Fibroblast of lung (primary cell): ENCODE results near the gene PRPH.

Experiments used
- EZH2 ChIP-seq: IDR thresholded peaks from 2 replicates; pipeline ENCODE4 v1.5.1; 2012; ENCODE audit warnings: low read length, control low read depth, mild to moderate bottlenecking; ENCODE audit errors: missing control alignments
- TF ChIP-seq, protein P1 (sequence below), 2 donors: IDR thresholded peaks in 1 of 2; conservative IDR thresholded peaks in 1 of 2; 1 replicate in 1 of 2; 2 replicates in 1 of 2; pipeline ENCODE4 v1.5.1; 2011 to 2012; ENCODE audit warnings: low read length in 2 of 2, control low read depth in 1 of 2, inconsistent platforms in 1 of 2, low read depth in 1 of 2, mild to moderate bottlenecking in 1 of 2

DNA sequence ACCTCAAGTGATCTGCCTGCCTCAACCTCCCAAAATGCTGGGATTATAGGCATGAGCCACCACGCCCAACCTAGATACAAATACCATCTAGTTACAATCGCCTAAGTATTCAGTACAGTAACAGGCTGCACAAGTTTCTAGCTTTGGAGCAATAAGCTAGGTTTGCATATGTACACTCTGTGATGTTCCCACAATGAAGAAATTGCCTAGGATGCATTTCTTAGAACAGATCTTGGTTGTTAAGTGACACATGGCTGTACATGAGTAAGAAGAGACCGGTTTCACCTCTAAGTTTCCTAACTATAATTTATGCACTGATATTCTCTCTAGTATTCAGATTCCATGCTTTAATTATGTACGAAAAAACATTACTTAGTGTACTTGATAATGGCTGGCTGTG lies 35.5 kb upstream of the PRPH start:
- TF ChIP-seq, protein P1, sequence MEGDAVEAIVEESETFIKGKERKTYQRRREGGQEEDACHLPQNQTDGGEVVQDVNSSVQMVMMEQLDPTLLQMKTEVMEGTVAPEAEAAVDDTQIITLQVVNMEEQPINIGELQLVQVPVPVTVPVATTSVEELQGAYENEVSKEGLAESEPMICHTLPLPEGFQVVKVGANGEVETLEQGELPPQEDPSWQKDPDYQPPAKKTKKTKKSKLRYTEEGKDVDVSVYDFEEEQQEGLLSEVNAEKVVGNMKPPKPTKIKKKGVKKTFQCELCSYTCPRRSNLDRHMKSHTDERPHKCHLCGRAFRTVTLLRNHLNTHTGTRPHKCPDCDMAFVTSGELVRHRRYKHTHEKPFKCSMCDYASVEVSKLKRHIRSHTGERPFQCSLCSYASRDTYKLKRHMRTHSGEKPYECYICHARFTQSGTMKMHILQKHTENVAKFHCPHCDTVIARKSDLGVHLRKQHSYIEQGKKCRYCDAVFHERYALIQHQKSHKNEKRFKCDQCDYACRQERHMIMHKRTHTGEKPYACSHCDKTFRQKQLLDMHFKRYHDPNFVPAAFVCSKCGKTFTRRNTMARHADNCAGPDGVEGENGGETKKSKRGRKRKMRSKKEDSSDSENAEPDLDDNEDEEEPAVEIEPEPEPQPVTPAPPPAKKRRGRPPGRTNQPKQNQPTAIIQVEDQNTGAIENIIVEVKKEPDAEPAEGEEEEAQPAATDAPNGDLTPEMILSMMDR (conservative IDR thresholded peaks at IDR 0.05 in 1 of 2, IDR thresholded peaks at IDR 0.05 in 1 of 2; ENCODE audit: low read depth in 1 of 2, low read length in 2 of 2) = no peak
- no peak for TF ChIP-seq EZH2
